ENCODE data around the gene HPCAL1. TPM values are rescaled to one million over a fixed set of nuclear protein-coding genes. Genes with fewer than 3 reads are reported as not detected.

Gene HPCAL1
- total and polyA plus RNA-seq, 2 donors (not counting 3 experiments of a cell fraction or from before 2014, with no cell fraction given), result 56.5 to 77.4 TPM

- Histone ChIP-seq H3K9ac (replicated peaks; ENCODE audit: extremely low read depth, insufficient read depth, low read length) (no peak overlapping the region), H3K4me3 (replicated peaks in 1 of 3; ENCODE audit: insufficient read depth in 1 of 3, low read depth in 1 of 3, low read length in 3 of 3) (no peak overlapping the region), H3K4me1 (ENCODE audit: control insufficient read depth, extremely low read depth, insufficient read depth, low read length) (peaks cover 18% of the 10 kb centered on the region), H3K79me2 (ENCODE audit: control insufficient read depth, insufficient read depth, low read length) (peaks cover 24% of the 10 kb centered on the region), H3K36me3 (ENCODE audit: control insufficient read depth in 2 of 2, extremely low read depth in 1 of 2, insufficient read depth in 2 of 2, low read length in 2 of 2) (no peaks in the 10 kb centered on the region), H3K27me3 (ENCODE audit: control insufficient read depth in 2 of 2, insufficient read depth in 2 of 2, low read length in 2 of 2) (no peaks in the 10 kb centered on the region), H3K4me2 (ENCODE audit: insufficient read depth, low read length) (no peak overlapping the region), H3K9me3 (replicated peaks; ENCODE audit: control insufficient read depth, insufficient read depth, low read length) (no peaks in the 10 kb centered on the region), H3K27ac (ENCODE audit: insufficient read depth, low read depth, low read length) (no peak overlapping the region), H2AFZ (ENCODE audit: low read depth, low read length) (no peak overlapping the region), H4K20me1 (replicated peaks; ENCODE audit: control insufficient read depth, extremely low read depth, insufficient read depth, low read length) (no peaks in the 10 kb centered on the region), H3K9me1 (replicated peaks; ENCODE audit: control insufficient read depth, extremely low read depth, insufficient read depth, low read length) (no peaks in the 10 kb centered on the region)
- intact Hi-C loops (cut with micrococcal nuclease) (no loop called here), dilution Hi-C loops (cut with MboI; ENCODE audit: extremely low pct_ligation_motif_present, low sequenced_read_pairs) (no loop called here)
- ChIA-PET CTCF (no interaction called here), POLR2A (no interaction called here)
- TF ChIP-seq EZH2 (IDR thresholded peaks at IDR 0.05; ENCODE audit: borderline replicate concordance, low read depth, low read length, severe bottlenecking) (no peak), GATA2 (IDR thresholded peaks at IDR 0.05; ENCODE audit: insufficient read depth, insufficient read length, low read depth, low read length) (no peak), JUN (IDR thresholded peaks at IDR 0.05; ENCODE audit: borderline replicate concordance, insufficient read depth, insufficient read length, low read depth) (no peak), POLR2A (IDR thresholded peaks at IDR 0.05; ENCODE audit: low read depth, low read length) (no peak), CTCF (IDR thresholded peaks at IDR 0.05; ENCODE audit: extremely low read depth in 1 of 2, insufficient read depth in 1 of 2, low read depth in 1 of 2, low read length in 2 of 2) (no peak), POLR2AphosphoS5 (IDR thresholded peaks at IDR 0.05; ENCODE audit: insufficient read depth, low read depth, low read length) (no peak), FOS (IDR thresholded peaks at IDR 0.05; ENCODE audit: borderline replicate concordance, insufficient read depth, low read length) (no peak), MYC (IDR thresholded peaks at IDR 0.05; ENCODE audit: low read depth, low read length) (no peak)
- TF ChIP-seq, protein P1, sequence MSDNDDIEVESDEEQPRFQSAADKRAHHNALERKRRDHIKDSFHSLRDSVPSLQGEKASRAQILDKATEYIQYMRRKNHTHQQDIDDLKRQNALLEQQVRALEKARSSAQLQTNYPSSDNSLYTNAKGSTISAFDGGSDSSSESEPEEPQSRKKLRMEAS (IDR thresholded peaks at IDR 0.05; ENCODE audit: insufficient read depth, insufficient read length), result no peak
- DNase-seq (ENCODE audit: low read depth, low spot score), result no peak
- no peak for FAIRE-seq
- no TSS peak for BruUV-seq (replicated peaks)
Observed at GRCh38 chr2:10378189-10378588, 75.5 kb downstream of the HPCAL1 start.

Measured in endothelial cell of umbilical vein (primary cell).